H1 (cell line): ENCODE measurements around the gene KCNH1. TPM values are rescaled to one million over a fixed set of nuclear protein-coding genes. Genes with fewer than 3 reads are reported as not detected.

ENCODE experiments used
- CTCF ChIA-PET: fragments of 300-600 bp; sonication (Branson Sonifier 250); formaldehyde crosslinking; loops from one replicate; lab custom pipeline; 2021; ENCODE audit not compliant: partially characterized antibody; lab: Charles Lee
- POLR2A ChIA-PET: fragments of 300-600 bp; sonication (Branson Sonifier 250); formaldehyde crosslinking; loops from one replicate; lab custom pipeline; 2021; ENCODE audit warnings: inconsistent platforms; ENCODE audit not compliant: partially characterized antibody; lab: Charles Lee
- DNase-seq, 2 experiments: peaks; one replicate each; pipeline versions ENCODE4 v3.0.0 to v3.0.0-alpha.2; 2010 to 2022; ENCODE audit warnings: low spot score in 2 of 2, low read depth in 1 of 2, mixed read lengths in 1 of 2
- FAIRE-seq: peaks from 2 replicates; lab custom pipeline; 2011; peaks lifted over from hg19 to GRCh38; lab: Jason Lieb, UNC
- H2AFZ ChIP-seq: 2 replicates; pipeline ENCODE4 v1.8.1; 2012; ENCODE audit warnings: low read length, inconsistent platforms
- H2AK5ac ChIP-seq: 2 replicates; pipeline ENCODE4 v1.6.1; 2013; ENCODE audit warnings: low read depth, low read length
- H2BK120ac ChIP-seq: replicated peaks from 2 replicates; pipeline ENCODE3; 2013; ENCODE audit warnings: low read depth, low read length, inconsistent platforms
- H2BK12ac ChIP-seq: 2 replicates; pipeline ENCODE4 v1.6.1; 2013; ENCODE audit warnings: low read depth, low read length
- H2BK15ac ChIP-seq: 2 replicates; pipeline ENCODE4 v1.6.1; 2013; ENCODE audit warnings: low read length
- H2BK20ac ChIP-seq: 2 replicates; pipeline ENCODE4 v1.6.1; 2013; ENCODE audit warnings: low read length
- H2BK5ac ChIP-seq: 2 replicates; pipeline ENCODE4 v1.6.1; 2013; ENCODE audit warnings: low read depth, low read length
- H3K14ac ChIP-seq: 2 replicates; pipeline ENCODE4 v1.6.1; 2013; ENCODE audit warnings: inconsistent platforms; ENCODE audit not compliant: insufficient read length
- H3K18ac ChIP-seq: 2 replicates; pipeline ENCODE4 v1.6.1; 2013; ENCODE audit warnings: low read length; ENCODE audit errors: extremely low read depth
- H3K23ac ChIP-seq: 2 replicates; pipeline ENCODE4 v1.6.1; 2013; ENCODE audit warnings: inconsistent platforms; ENCODE audit not compliant: insufficient read length
- H3K23me2 ChIP-seq: 2 replicates; pipeline ENCODE4 v1.6.1; 2013; ENCODE audit warnings: low read depth, low read length
- H3K27ac ChIP-seq: 2 replicates; pipeline ENCODE4 v1.6.1; 2011; ENCODE audit warnings: low read depth, low read length, inconsistent platforms
- H3K27me3 ChIP-seq, 4 experiments: replicated peaks in 1 of 4; 1 replicate in 1 of 4; 2 replicates in 3 of 4; pipeline versions ENCODE4 v1.6.1 to v1.8.1; 2011 to 2013; ENCODE audit warnings: low read length in 3 of 4, mild to moderate bottlenecking in 3 of 4, inconsistent platforms in 2 of 4, mixed read lengths in 2 of 4, moderate library complexity in 1 of 4; ENCODE audit not compliant: control insufficient read depth in 3 of 4, insufficient read depth in 3 of 4; ENCODE audit errors: extremely low read depth in 1 of 4
- H3K36me3 ChIP-seq, 4 experiments: 2 replicates each; pipeline versions ENCODE4 v1.6.1 to v1.8.1; 2011 to 2013; ENCODE audit warnings: mild to moderate bottlenecking in 4 of 4, low read length in 3 of 4, moderate library complexity in 2 of 4, control low read depth in 1 of 4, inconsistent platforms in 1 of 4; ENCODE audit not compliant: insufficient read depth in 4 of 4, control insufficient read depth in 2 of 4
- H3K4ac ChIP-seq: replicated peaks from 2 replicates; pipeline ENCODE3; 2013; ENCODE audit warnings: low read length, low read depth, mixed read lengths, inconsistent platforms; ENCODE audit not compliant: insufficient read length
- H3K4me1 ChIP-seq, 4 experiments: replicated peaks in 1 of 4; 1 replicate in 1 of 4; 2 replicates in 3 of 4; pipeline versions ENCODE4 v1.6.1 to v1.8.1; 2011 to 2013; ENCODE audit warnings: low read length in 3 of 4, inconsistent platforms in 2 of 4, mixed read lengths in 1 of 4; ENCODE audit not compliant: insufficient read depth in 4 of 4, control insufficient read depth in 3 of 4
- H3K4me2 ChIP-seq, 2 experiments: 2 replicates each; pipeline versions ENCODE4 v1.6.1 to v1.8.1; 2011 to 2013; ENCODE audit warnings: low read depth in 2 of 2, low read length in 2 of 2, control low read depth in 1 of 2, inconsistent platforms in 1 of 2, mild to moderate bottlenecking in 1 of 2; ENCODE audit not compliant: insufficient read depth in 1 of 2
- H3K4me3 ChIP-seq, 4 experiments: fragments of 200-600, 300-600 bp in 1 of 4; sonication (generic), shearing (Covaris generic), sonication (Bioruptor Twin) in 1 of 4; 2 replicates each; pipeline versions ENCODE4 v1.5.1 to v1.8.1; 2011 to 2016; ENCODE audit warnings: low read length in 4 of 4, low read depth in 3 of 4, control low read depth in 2 of 4, inconsistent platforms in 2 of 4, mild to moderate bottlenecking in 2 of 4, mixed read lengths in 1 of 4, moderate library complexity in 1 of 4; ENCODE audit not compliant: insufficient read depth in 2 of 4; ENCODE audit errors: extremely low read depth in 1 of 4
- H3K56ac ChIP-seq: replicated peaks from 2 replicates; pipeline ENCODE3; 2013; ENCODE audit warnings: low read depth, mild to moderate bottlenecking, mixed read lengths, low read length, inconsistent platforms; ENCODE audit not compliant: insufficient read length
- H3K79me1 ChIP-seq: 2 replicates; pipeline ENCODE4 v1.6.1; 2013; ENCODE audit warnings: low read depth, low read length, control low read depth
- H3K79me2 ChIP-seq, 2 experiments: 2 replicates each; pipeline versions ENCODE4 v1.6.1 to v1.8.1; 2012 to 2013; ENCODE audit warnings: low read length in 2 of 2, mild to moderate bottlenecking in 2 of 2, inconsistent platforms in 1 of 2; ENCODE audit not compliant: insufficient read depth in 2 of 2, control insufficient read depth in 1 of 2
- H3K9ac ChIP-seq, 4 experiments: replicated peaks in 1 of 4; 1 replicate in 1 of 4; 2 replicates in 3 of 4; pipeline versions ENCODE4 v1.6.1 to v1.8.1; 2011 to 2013; ENCODE audit warnings: low read depth in 3 of 4, low read length in 3 of 4, control low read depth in 2 of 4, mild to moderate bottlenecking in 2 of 4, moderate library complexity in 2 of 4, inconsistent platforms in 1 of 4; ENCODE audit errors: extremely low read depth in 1 of 4
- H3K9me3 ChIP-seq, 2 experiments: 2 replicates each; pipeline versions ENCODE4 v1.6.1 to v1.8.1; 2012 to 2013; ENCODE audit warnings: mild to moderate bottlenecking in 2 of 2, moderate library complexity in 2 of 2, control low read depth in 1 of 2, inconsistent platforms in 1 of 2, low read depth in 1 of 2, low read length in 1 of 2, mixed read lengths in 1 of 2; ENCODE audit not compliant: insufficient read depth in 2 of 2
- H4K20me1 ChIP-seq, 2 experiments: replicated peaks in 1 of 2; 2 replicates each; pipeline versions ENCODE3 to v1.8.1; 2011 to 2013; ENCODE audit warnings: inconsistent platforms in 2 of 2, low read length in 2 of 2, mild to moderate bottlenecking in 1 of 2; ENCODE audit not compliant: insufficient read depth in 2 of 2, control insufficient read depth in 1 of 2
- H4K5ac ChIP-seq: 2 replicates; pipeline ENCODE4 v1.6.1; 2013; ENCODE audit warnings: low read length, low read depth, mixed read lengths, inconsistent platforms; ENCODE audit not compliant: insufficient read length
- H4K8ac ChIP-seq: 2 replicates; pipeline ENCODE4 v1.8.0; 2013; ENCODE audit warnings: mild to moderate bottlenecking, moderate library complexity, low read length, inconsistent platforms; ENCODE audit not compliant: insufficient read depth; ENCODE audit errors: extremely low read depth
- H4K91ac ChIP-seq: replicated peaks from 2 replicates; pipeline ENCODE3; 2013; ENCODE audit warnings: low read length, mixed read lengths, inconsistent platforms; ENCODE audit not compliant: insufficient read length
- CBX8 ChIP-seq: fragments of 300-800, 300-1000 bp; sonication (generic); IDR thresholded peaks from 2 replicates; pipeline ENCODE4 v1.7.1; 2016; ENCODE audit warnings: low read depth, low read length, borderline replicate concordance
- CREB1 ChIP-seq: IDR thresholded peaks from 2 replicates; pipeline ENCODE4 v1.6.1; 2012; ENCODE audit warnings: inconsistent platforms
- EGR1 ChIP-seq: IDR thresholded peaks from 2 replicates; pipeline ENCODE4 v1.6.1; 2011; ENCODE audit warnings: low read depth, low read length, borderline replicate concordance
- GABPA ChIP-seq: IDR thresholded peaks from 2 replicates; pipeline ENCODE4 v1.6.1; 2011; ENCODE audit warnings: mild to moderate bottlenecking, low read length, moderate library complexity, borderline replicate concordance; ENCODE audit not compliant: insufficient read depth
- KDM5A ChIP-seq: fragments of 200-600 bp; IDR thresholded peaks from 2 replicates; pipeline ENCODE4 v1.7.1; 2012; ENCODE audit warnings: mild to moderate bottlenecking, low read length, inconsistent platforms, mixed read lengths
- NRF1 ChIP-seq: IDR thresholded peaks from 2 replicates; pipeline ENCODE4 v1.6.1; 2011; ENCODE audit warnings: mild to moderate bottlenecking, low read depth, low read length, improper control_type of control experiment
- PHF8 ChIP-seq: fragments of 200-600 bp; sonication (generic); conservative IDR thresholded peaks from 2 replicates; pipeline ENCODE4 v1.7.1; 2012; ENCODE audit warnings: low read depth, mild to moderate bottlenecking, inconsistent platforms, low read length, moderate library complexity
- RNF2 ChIP-seq: fragments of 200-900, 300-1000 bp; sonication (generic); IDR thresholded peaks from 2 replicates; pipeline ENCODE4 v1.7.1; 2016; ENCODE audit warnings: borderline replicate concordance, low read depth, mild to moderate bottlenecking, antibody characterized with exemption, low read length; ENCODE audit not compliant: poor library complexity, severe bottlenecking; ENCODE audit errors: missing control alignments
- TEAD4 ChIP-seq: IDR thresholded peaks from 2 replicates; pipeline ENCODE4 v1.6.1; 2012; ENCODE audit warnings: low read depth, low read length, inconsistent platforms, mixed read lengths
- YY1 ChIP-seq: IDR thresholded peaks from 2 replicates; pipeline ENCODE4 v1.6.1; 2011; ENCODE audit warnings: low read depth, mild to moderate bottlenecking, low read length
- ZNF274 ChIP-seq: IDR thresholded peaks from 2 replicates; pipeline ENCODE4 v1.7.0; 2012; ENCODE audit warnings: low read length, borderline replicate concordance; ENCODE audit errors: extremely low read depth
- WGBS, 2 experiments: shearing (Covaris generic) in 1 of 2; methylation state at CpG; one replicate each; pipeline versions ENCODE4 v1.1.6 to v1.1.7; 2013 to 2015; ENCODE audit warnings: low lambda C conversion rate in 2 of 2, mixed read lengths in 2 of 2, inconsistent platforms in 1 of 2, low coverage in 1 of 2, missing lambda C conversion rate in 1 of 2; ENCODE audit not compliant: insufficient replicate concordance in 2 of 2, insufficient coverage in 1 of 2, insufficient read length in 1 of 2; ENCODE audit errors: extremely low coverage in 1 of 2, missing lambda C conversion rate in 1 of 2; 5-methylcytosine and 5-hydroxymethylcytosine counted together
- polyA plus RNA-seq, 7 experiments: library from polyadenylated mRNA; depleted of rRNA in 3 of 7; stranded (reverse) in 5 of 7; unstranded in 2 of 7; fragments of >200 nt in 5 of 7; fragments of 200-250 nt in 2 of 7; gene quantifications; 1 replicate in 5 of 7; 2 replicates in 1 of 7; 4 replicates in 1 of 7; pipeline versions ENCODE4 v1.2.1 to v1.2.3, GENCODE V29; 2011 to 2013; ENCODE audit warnings: missing spikeins in 2 of 7, mixed read lengths in 2 of 7
- total RNA-seq: library from RNA; stranded (reverse); fragmentation: NEBNext Ultra II Directional; extraction: Animal tissue kit (Norgen Biotek cat#: 25700); gene quantifications from 2 replicates; pipeline ENCODE4 v1.2.1, GENCODE V29; 2021
- TF ChIP-seq, protein P1 (sequence below): IDR thresholded peaks from 2 replicates; pipeline ENCODE4 v1.6.1; 2012; ENCODE audit warnings: inconsistent platforms

KCNH1 gene
- total and polyA plus RNA-seq, 2 of the 8 experiments (the other 6 are each of a cell fraction or from before 2014, with no cell fraction given), result 0.27 to 0.34 TPM

DNA sequence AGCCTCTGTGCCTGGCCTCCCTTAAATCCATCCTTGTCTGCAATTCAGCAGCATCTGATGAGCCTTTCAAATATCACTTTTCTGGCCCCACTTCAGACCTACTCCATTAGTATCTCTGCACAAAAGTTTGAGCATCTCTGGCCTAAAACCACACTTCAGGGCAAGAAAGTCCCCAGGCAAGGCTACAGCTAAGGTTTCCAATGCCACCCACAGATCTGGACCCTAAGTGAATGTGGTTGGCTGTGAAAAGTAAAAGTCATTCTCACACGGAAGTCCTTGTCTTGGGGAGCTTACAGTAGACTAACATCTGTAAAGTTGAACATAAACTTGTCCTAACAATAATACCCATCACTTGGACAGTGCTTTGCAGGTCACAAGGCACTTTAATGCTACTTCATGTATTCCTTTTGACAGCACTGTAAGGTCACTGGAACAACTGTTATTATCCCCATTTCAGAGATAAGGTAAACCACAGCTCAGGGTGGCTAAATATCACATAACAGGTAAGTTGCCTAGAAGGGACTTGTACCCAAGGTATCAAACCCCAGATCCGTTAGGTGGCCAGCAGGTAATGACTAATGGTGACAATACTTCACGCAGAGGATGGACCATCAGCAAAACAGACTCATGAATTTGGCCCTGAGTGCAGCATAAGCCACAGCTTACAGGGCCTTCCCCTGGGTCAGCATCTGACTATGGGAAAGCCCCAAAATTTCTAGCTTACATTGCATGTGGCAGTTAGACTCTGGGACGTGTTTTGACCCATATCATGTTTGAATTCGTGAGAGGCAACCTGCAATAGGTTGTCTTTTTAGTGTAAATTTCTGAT is 449.3 kb downstream of the KCNH1 start:
- no peak overlapping the region for H2AK5ac ChIP-seq
- no peaks in the 10 kb centered on the region for H3K4me1 ChIP-seq
- no peak for FAIRE-seq
- 79% methylated on average over 5 of the region's 5 CpGs; no CpG with 5 or more reads in 1 of the 2 experiments for WGBS, 2 experiments
- H4K5ac ChIP-seq, result no peak overlapping the region
- no peak overlapping the region for H4K91ac ChIP-seq
- no peak overlapping the region for H4K8ac ChIP-seq
- H3K18ac ChIP-seq, result no peak overlapping the region
- H2BK12ac ChIP-seq, result no peak overlapping the region
- no peaks in the 10 kb centered on the region for H4K20me1 ChIP-seq
- no peak overlapping the region for H2BK120ac ChIP-seq
- H3K9ac ChIP-seq, result no peak overlapping the region
- H2BK20ac ChIP-seq, result no peak overlapping the region
- CTCF ChIA-PET, result interaction anchor here (1.1 to 1.6 kb wide), 3 partner anchors 12 to 237 kb away, joined by 3 to 4 read pairs (median 3); no protein-coding TSS in a partner anchor
- H3K14ac ChIP-seq, result no peak overlapping the region
- H3K23ac ChIP-seq, result no peak overlapping the region
- H3K4me3 ChIP-seq, result no peak overlapping the region
- no peak overlapping the region for H3K4ac ChIP-seq
- no peak overlapping the region for H2BK15ac ChIP-seq
- no peak overlapping the region for H3K27ac ChIP-seq
- no peaks in the 10 kb centered on the region for H3K36me3 ChIP-seq
- H3K27me3 ChIP-seq, result no peaks in the 10 kb centered on the region
- H3K23me2 ChIP-seq, result no peaks in the 10 kb centered on the region
- H3K56ac ChIP-seq, result no peak overlapping the region
- H3K4me2 ChIP-seq, result no peak overlapping the region
- H2AFZ ChIP-seq, result no peak overlapping the region
- POLR2A ChIA-PET, result no interaction called here
- no peaks in the 10 kb centered on the region; the same call in 1 of the 2 replicates for H3K79me1 ChIP-seq
- H3K9me3 ChIP-seq, result no peaks in the 10 kb centered on the region; a peak in 1 of 4 replicates
- H2BK5ac ChIP-seq, result no peak overlapping the region
- no peak for DNase-seq
- H3K79me2 ChIP-seq, result no peaks in the 10 kb centered on the region
- no peak for TF ChIP-seq CREB1
- TF ChIP-seq RNF2, result no peak
- no peak for TF ChIP-seq PHF8
- no peak for TF ChIP-seq GABPA
- no peak for TF ChIP-seq CBX8
- no peak for TF ChIP-seq EGR1
- no peak for TF ChIP-seq ZNF274
- no peak for TF ChIP-seq NRF1
- TF ChIP-seq KDM5A, result no peak
- TF ChIP-seq YY1, result no peak
- no peak for TF ChIP-seq TEAD4
- TF ChIP-seq, protein P1, sequence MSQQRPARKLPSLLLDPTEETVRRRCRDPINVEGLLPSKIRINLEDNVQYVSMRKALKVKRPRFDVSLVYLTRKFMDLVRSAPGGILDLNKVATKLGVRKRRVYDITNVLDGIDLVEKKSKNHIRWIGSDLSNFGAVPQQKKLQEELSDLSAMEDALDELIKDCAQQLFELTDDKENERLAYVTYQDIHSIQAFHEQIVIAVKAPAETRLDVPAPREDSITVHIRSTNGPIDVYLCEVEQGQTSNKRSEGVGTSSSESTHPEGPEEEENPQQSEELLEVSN, result no peak
